Effector memory CD8-positive, alpha-beta T cell (primary cell): Measurements from ENCODE around the gene KCNMA1.

Experiments
- ATAC-seq: fragments of 150-1000 bp; cut with Tn5 transposase; replicated peaks from 2 replicates; pipeline ENCODE4 v1.10.0; 2021; ENCODE audit warnings: mild to moderate bottlenecking, moderate library complexity
- DNase-seq, 3 experiments: peaks; one replicate each; pipeline ENCODE4 v3.0.0; 2021
- H3K27ac Mint-ChIP-seq, 2 donors: one replicate each; pipeline ENCODE4 v1.8.0; 2022; ENCODE audit warnings: mild to moderate bottlenecking in 2 of 2, mixed read lengths in 2 of 2, moderate library complexity in 2 of 2
- H3K27me3 Mint-ChIP-seq, 2 donors: one replicate each; pipeline ENCODE4 v1.8.0; 2022; ENCODE audit warnings: mixed read lengths in 2 of 2
- H3K36me3 Mint-ChIP-seq: one replicate; pipeline ENCODE4 v1.8.0; 2022; ENCODE audit warnings: mild to moderate bottlenecking, moderate library complexity, mixed read lengths; ENCODE audit not compliant: insufficient read depth
- H3K4me1 Mint-ChIP-seq, 2 donors: one replicate each; pipeline ENCODE4 v1.8.0; 2022; ENCODE audit warnings: low read depth in 2 of 2, mixed read lengths in 2 of 2
- H3K4me3 Mint-ChIP-seq, 2 donors: one replicate each; pipeline ENCODE4 v1.8.0; 2022; ENCODE audit warnings: mild to moderate bottlenecking in 2 of 2, mixed read lengths in 2 of 2, moderate library complexity in 2 of 2
- H3K9me3 Mint-ChIP-seq, 2 donors: one replicate each; pipeline ENCODE4 v1.8.0; 2022; ENCODE audit warnings: mixed read lengths in 2 of 2

The KCNMA1 gene

GRCh38 chr10:77560052-77560451 lies 77.6 kb downstream of the KCNMA1 start:
- Mint-ChIP-seq H3K27me3 (peaks cover 26 to 54% of the 10 kb centered on the region in 2 donors), H3K4me1 (no peaks in the 10 kb centered on the region), H3K36me3 (no peaks in the 10 kb centered on the region)

GRCh38 chr10:77556990-77557601 lies 80.5 kb downstream of the KCNMA1 start:
- no peaks in the 10 kb centered on the region for H3K9me3 Mint-ChIP-seq
- no peaks in the 10 kb centered on the region for H3K36me3 Mint-ChIP-seq
- no peak for ATAC-seq
- peaks cover 0 to 25% of the 10 kb centered on the region in 2 donors for H3K27me3 Mint-ChIP-seq
- DNase-seq = no peak
- H3K4me1 Mint-ChIP-seq = peaks cover 0 to 1% of the 10 kb centered on the region in 2 donors
- no peak overlapping the region for H3K4me3 Mint-ChIP-seq
- H3K27ac Mint-ChIP-seq = no peak overlapping the region

More at GRCh38 chr10:77560052-77560451, 77.6 kb downstream of the KCNMA1 start:
- ATAC-seq (no peak), DNase-seq (no peak)
- Mint-ChIP-seq H3K27ac (no peak overlapping the region), H3K4me3 (no peak overlapping the region), H3K9me3 (no peaks in the 10 kb centered on the region)

DNA sequence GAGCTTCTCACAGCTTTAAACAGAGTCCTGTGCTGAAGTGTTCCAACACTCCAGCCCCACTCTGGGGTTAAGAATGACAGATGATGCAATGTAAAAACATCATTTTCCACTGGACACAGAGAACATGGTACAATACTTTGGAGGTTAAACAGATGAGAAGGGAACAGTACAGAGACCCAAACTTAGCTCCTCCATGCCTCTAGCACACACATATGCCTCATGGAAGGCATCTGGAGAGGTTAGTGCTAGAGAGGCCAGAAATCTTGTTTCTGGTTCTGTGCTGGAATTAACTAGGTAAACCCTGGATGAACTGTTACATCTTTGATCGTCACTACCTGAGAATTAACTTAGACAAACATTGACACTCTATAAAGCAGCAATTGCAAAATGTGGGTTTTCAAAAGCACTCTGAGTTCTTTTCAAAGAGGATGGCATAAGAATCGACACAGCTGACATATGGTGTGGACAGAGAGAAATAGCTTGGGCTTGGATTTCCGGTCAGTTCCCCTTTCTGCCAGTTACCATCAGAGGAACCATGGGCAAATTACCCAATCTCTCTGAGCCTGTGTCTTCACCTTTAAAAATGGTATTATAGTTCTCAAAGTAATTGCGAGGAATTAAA lies 81.9 kb downstream of the KCNMA1 start:
- no peaks in the 10 kb centered on the region for H3K36me3 Mint-ChIP-seq
- peaks cover 0 to 1% of the 10 kb centered on the region in 2 donors for H3K4me1 Mint-ChIP-seq
- no peaks in the 10 kb centered on the region for H3K9me3 Mint-ChIP-seq
- ATAC-seq (no peak), DNase-seq (no peak)
- no peak overlapping the region for H3K27ac Mint-ChIP-seq
- no peak overlapping the region for H3K4me3 Mint-ChIP-seq
- peaks cover 0 to 17% of the 10 kb centered on the region in 2 donors for H3K27me3 Mint-ChIP-seq

DNA sequence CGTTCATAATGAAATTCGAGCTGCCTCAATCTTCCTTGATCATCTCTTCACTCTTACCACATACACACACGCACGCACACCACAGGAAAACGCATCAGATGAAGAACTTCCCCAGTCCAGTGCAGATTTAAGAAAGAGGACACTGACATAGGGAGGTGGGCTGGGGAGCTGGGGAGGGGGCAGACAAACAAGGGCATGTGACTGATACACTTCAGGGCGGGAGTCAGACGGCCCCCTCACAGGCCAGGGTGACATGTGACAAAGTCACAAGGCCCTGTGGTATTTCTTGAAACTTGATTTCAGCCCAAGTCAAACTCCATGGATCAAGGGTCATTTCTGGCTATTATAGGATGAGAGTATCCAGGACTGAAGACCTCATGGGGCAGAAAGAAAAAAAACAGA lies 82.6 kb downstream of the KCNMA1 start:
- Mint-ChIP-seq H3K4me3 (no peak overlapping the region), H3K27me3 (peaks cover 0 to 24% of the 10 kb centered on the region in 2 donors), H3K4me1 (peaks cover 0 to 1% of the 10 kb centered on the region in 2 donors), H3K9me3 (no peaks in the 10 kb centered on the region), H3K36me3 (no peaks in the 10 kb centered on the region), H3K27ac (no peak overlapping the region)
- DNase-seq = no peak
- ATAC-seq = no peak

DNA sequence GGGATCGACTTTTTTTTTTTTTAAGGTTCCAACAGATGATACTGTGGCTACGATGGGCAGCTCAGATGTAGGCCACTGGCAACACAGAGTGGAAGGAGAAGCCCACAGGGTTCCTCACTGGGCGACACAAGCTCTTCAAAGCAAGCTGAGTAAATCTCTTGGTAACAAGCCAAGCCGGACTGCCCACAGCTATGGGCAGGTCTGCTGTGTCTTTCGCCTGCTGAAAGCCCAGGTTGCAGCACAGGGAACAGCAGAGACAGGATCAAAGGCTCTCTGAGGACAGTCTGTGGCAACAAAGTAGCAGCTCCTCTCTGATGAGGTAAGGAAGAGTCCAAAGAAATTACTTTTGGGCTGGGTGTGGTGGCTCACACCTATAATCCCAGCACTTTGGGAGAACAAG lies 83.6 kb downstream of the KCNMA1 start:
- Mint-ChIP-seq H3K27me3 (peaks cover 0 to 30% of the 10 kb centered on the region in 2 donors), H3K4me3 (no peak overlapping the region), H3K36me3 (no peaks in the 10 kb centered on the region), H3K4me1 (peaks cover 0 to 1% of the 10 kb centered on the region in 2 donors), H3K27ac (no peak overlapping the region), H3K9me3 (no peaks in the 10 kb centered on the region)
- ATAC-seq (no peak), DNase-seq (no peak)

DNA sequence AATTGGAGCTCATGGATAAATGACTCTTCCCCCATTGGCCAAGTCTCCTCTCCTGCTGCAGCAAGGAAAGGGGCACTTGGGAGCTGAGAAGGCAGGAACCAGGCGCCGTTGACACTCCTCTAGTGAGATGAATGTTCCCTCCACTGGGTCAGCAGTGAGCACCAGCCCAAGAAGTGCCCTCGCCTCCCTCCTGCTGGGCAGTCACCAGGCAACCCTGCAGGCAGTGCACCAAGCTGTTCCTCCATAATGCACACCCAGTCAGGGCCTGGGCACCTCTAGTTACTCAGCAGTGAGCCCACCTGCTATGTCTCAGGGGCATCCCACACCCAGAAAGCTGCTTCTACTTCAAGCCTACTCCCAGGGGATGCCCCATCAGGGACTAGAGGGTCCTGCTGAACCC lies 84.3 kb downstream of the KCNMA1 start:
- no peak for ATAC-seq
- peaks cover 0 to 32% of the 10 kb centered on the region in 2 donors for H3K27me3 Mint-ChIP-seq
- no peak overlapping the region for H3K4me3 Mint-ChIP-seq
- H3K9me3 Mint-ChIP-seq = no peaks in the 10 kb centered on the region
- no peak overlapping the region for H3K27ac Mint-ChIP-seq
- no peaks in the 10 kb centered on the region for H3K36me3 Mint-ChIP-seq
- no peak for DNase-seq
- peaks cover 0 to 1% of the 10 kb centered on the region in 2 donors for H3K4me1 Mint-ChIP-seq

DNA sequence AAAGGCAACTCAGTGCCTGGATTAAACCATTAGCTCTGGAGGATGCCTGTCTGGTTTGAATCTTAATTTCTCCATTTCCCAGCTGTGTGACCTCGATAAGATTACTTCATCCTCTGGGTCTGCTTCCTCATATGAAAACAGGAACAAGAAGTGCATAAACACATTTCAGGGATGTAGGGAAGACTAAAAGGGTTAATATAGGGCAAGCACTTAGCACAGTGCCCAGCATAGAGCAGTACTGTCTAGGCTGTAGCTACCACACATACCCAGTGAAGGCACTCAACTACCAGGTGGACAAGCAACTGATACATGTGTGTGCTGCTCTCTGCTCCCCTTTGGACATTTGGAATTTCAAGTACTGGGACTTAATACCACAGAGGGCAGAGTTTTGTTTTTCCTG lies 85.4 kb downstream of the KCNMA1 start:
- no peak overlapping the region for H3K4me3 Mint-ChIP-seq
- no peak overlapping the region for H3K27ac Mint-ChIP-seq
- no peaks in the 10 kb centered on the region for H3K36me3 Mint-ChIP-seq
- no peak for ATAC-seq
- H3K27me3 Mint-ChIP-seq = peaks cover 0 to 32% of the 10 kb centered on the region in 2 donors
- H3K9me3 Mint-ChIP-seq = no peaks in the 10 kb centered on the region
- DNase-seq = no peak
- H3K4me1 Mint-ChIP-seq = peaks cover 0 to 1% of the 10 kb centered on the region in 2 donors

GRCh38 chr10:77550378-77550777 lies 87.2 kb downstream of the KCNMA1 start:
- H3K9me3 Mint-ChIP-seq = no peaks in the 10 kb centered on the region
- H3K36me3 Mint-ChIP-seq = no peaks in the 10 kb centered on the region
- H3K27me3 Mint-ChIP-seq = peaks cover 15 to 42% of the 10 kb centered on the region in 2 donors
- no peak overlapping the region for H3K4me3 Mint-ChIP-seq
- ATAC-seq (no peak), DNase-seq (no peak)
- H3K4me1 Mint-ChIP-seq = peaks cover 0 to 1% of the 10 kb centered on the region in 2 donors
- no peak overlapping the region for H3K27ac Mint-ChIP-seq

GRCh38 chr10:77548671-77549070 lies 88.9 kb downstream of the KCNMA1 start:
- no peak for DNase-seq
- Mint-ChIP-seq H3K4me3 (no peak overlapping the region), H3K27ac (no peak overlapping the region), H3K4me1 (no peaks in the 10 kb centered on the region), H3K9me3 (no peaks in the 10 kb centered on the region), H3K36me3 (no peaks in the 10 kb centered on the region), H3K27me3 (peaks cover 21 to 53% of the 10 kb centered on the region in 2 donors)
- ATAC-seq = no peak

GRCh38 chr10:77548157-77548556 lies 89.5 kb downstream of the KCNMA1 start:
- DNase-seq (no peak), ATAC-seq (no peak)
- Mint-ChIP-seq H3K27ac (no peak overlapping the region), H3K36me3 (no peaks in the 10 kb centered on the region), H3K27me3 (peaks cover 21 to 53% of the 10 kb centered on the region in 2 donors), H3K9me3 (no peaks in the 10 kb centered on the region), H3K4me1 (no peaks in the 10 kb centered on the region), H3K4me3 (no peak overlapping the region)

DNA sequence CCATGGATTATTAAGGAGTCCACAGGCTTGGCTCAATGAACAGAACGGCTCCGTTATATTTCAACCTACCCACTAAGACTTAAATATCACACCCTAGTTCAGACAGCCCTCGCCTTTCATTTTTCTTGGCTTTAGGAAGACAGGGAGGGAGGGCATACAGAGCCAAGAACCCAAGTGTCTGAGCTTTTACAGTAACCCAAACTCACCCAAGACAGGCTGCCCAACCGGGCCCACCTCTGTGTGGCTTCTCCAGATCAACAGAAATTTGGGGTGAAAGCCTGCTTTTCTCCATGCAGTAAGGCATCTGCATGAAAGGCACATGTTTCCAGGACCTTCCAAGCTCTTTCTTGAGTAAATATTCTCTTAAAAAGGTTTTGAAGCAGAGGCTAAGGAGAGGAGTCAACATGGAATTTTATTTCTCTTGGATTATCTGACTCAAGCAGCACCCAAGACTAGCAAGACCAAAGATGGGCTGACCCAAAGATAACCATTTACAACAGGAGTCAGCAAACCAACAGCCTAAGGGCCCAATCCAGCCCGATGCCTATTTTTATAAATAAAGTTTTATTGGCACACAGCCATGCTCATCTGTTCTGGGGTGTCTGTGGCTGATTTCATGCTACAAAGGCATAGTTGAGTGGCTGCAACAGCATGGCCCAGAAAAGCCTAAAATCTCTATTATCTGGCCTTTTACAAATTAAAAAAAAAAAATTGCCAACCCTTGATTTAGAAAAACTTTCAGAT lies 90.1 kb downstream of the KCNMA1 start:
- Mint-ChIP-seq H3K27ac (peak overlapping the region in 1 of 2 donors; percentile 4), H3K36me3 (no peaks in the 10 kb centered on the region), H3K4me3 (no peak overlapping the region), H3K27me3 (peaks cover 21 to 53% of the 10 kb centered on the region in 2 donors), H3K4me1 (no peaks in the 10 kb centered on the region), H3K9me3 (no peaks in the 10 kb centered on the region)
- no peak for DNase-seq
- no peak for ATAC-seq

GRCh38 chr10:77546042-77546441 lies 91.6 kb downstream of the KCNMA1 start:
- no peak overlapping the region for H3K27ac Mint-ChIP-seq
- H3K9me3 Mint-ChIP-seq = no peaks in the 10 kb centered on the region
- no peaks in the 10 kb centered on the region for H3K36me3 Mint-ChIP-seq
- H3K27me3 Mint-ChIP-seq = peaks cover 21 to 53% of the 10 kb centered on the region in 2 donors
- ATAC-seq = no peak
- no peaks in the 10 kb centered on the region for H3K4me1 Mint-ChIP-seq
- H3K4me3 Mint-ChIP-seq = no peak overlapping the region
- no peak for DNase-seq

DNA sequence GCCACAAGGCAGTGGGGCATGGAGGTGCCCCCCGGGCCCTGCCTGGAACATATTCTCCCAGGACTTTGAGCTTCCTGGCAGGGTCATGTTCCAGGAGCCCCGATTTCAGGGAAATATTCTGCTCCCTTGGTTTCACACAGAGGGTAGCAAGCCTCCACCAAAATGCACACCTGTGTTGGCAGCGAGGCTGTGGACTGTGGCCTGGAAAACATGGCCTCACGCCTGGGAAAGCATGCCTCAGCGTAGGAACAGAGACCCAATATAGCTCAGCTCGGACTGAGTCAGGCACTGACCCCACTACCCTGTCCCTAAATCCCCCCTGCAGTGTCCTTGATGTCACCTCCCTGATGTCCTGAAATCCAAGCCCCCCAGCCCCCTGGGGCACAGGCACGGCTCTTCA lies 92.0 kb downstream of the KCNMA1 start:
- Mint-ChIP-seq H3K27me3 (peaks cover 21 to 51% of the 10 kb centered on the region in 2 donors), H3K4me1 (no peaks in the 10 kb centered on the region), H3K4me3 (no peak overlapping the region), H3K36me3 (no peaks in the 10 kb centered on the region), H3K27ac (no peak overlapping the region), H3K9me3 (no peaks in the 10 kb centered on the region)
- ATAC-seq (no peak), DNase-seq (no peak)

DNA sequence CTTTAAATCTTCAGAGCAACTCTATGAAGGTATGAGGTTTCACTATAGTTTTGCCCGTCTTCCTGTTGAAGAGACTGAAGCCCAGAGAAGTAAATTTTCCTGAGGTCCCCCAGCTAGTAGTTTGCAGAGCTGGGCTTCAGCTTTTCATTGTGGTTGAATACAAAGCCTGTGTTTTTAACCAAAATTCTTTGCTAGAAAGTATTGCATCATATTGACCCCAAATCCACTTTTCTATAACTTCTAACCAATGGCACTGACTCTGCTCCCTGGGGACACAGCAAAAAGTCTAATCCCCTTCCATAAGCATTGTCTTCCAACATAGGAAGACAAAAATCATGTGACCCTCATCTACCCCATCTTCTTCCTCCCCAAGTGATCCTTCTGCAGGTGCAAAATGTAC lies 93.0 kb downstream of the KCNMA1 start:
- ATAC-seq (no peak), DNase-seq (no peak)
- no peak overlapping the region for H3K27ac Mint-ChIP-seq
- H3K4me1 Mint-ChIP-seq = no peaks in the 10 kb centered on the region
- H3K36me3 Mint-ChIP-seq = no peaks in the 10 kb centered on the region
- H3K9me3 Mint-ChIP-seq = no peaks in the 10 kb centered on the region
- peaks cover 21 to 41% of the 10 kb centered on the region in 2 donors for H3K27me3 Mint-ChIP-seq
- no peak overlapping the region for H3K4me3 Mint-ChIP-seq
